ENCODE data around the gene EFHC2. TPM values are rescaled to one million over a fixed set of nuclear protein-coding genes. Genes with fewer than 3 reads are reported as not detected.

EFHC2 gene
- total RNA-seq, 1 donor from 2014 or later: 2.0 TPM

- Mint-ChIP-seq H3K27me3 (ENCODE audit: low read depth) (no peaks in the 10 kb centered on the region), H3K4me3 (no peak overlapping the region), H3K9me3 (peaks cover 11% of the 10 kb centered on the region), H3K36me3 (no peaks in the 10 kb centered on the region), H3K4me1 (no peaks in the 10 kb centered on the region), H3K27ac (no peak overlapping the region)
- DNase-seq (ENCODE audit: low spot score in 2 of 2, unreplicated experiment in 2 of 2): no peak
- no peak for TF ChIP-seq CTCF (IDR thresholded peaks at IDR 0.05; ENCODE audit: unreplicated experiment)
Measured at GRCh38 chrX:44291468-44292092, 51.9 kb downstream of the EFHC2 start.

- Mint-ChIP-seq H3K36me3 (no peaks in the 10 kb centered on the region), H3K4me3 (no peak overlapping the region), H3K4me1 (no peaks in the 10 kb centered on the region), H3K27ac (no peak overlapping the region), H3K9me3 (peaks cover 11% of the 10 kb centered on the region), H3K27me3 (ENCODE audit: low read depth) (no peaks in the 10 kb centered on the region)
- TF ChIP-seq CTCF (IDR thresholded peaks at IDR 0.05; ENCODE audit: unreplicated experiment): no peak
- no peak for DNase-seq (ENCODE audit: low spot score in 2 of 2, unreplicated experiment in 2 of 2)
Measured at GRCh38 chrX:44290718-44291117, 52.8 kb downstream of the EFHC2 start.

DNA sequence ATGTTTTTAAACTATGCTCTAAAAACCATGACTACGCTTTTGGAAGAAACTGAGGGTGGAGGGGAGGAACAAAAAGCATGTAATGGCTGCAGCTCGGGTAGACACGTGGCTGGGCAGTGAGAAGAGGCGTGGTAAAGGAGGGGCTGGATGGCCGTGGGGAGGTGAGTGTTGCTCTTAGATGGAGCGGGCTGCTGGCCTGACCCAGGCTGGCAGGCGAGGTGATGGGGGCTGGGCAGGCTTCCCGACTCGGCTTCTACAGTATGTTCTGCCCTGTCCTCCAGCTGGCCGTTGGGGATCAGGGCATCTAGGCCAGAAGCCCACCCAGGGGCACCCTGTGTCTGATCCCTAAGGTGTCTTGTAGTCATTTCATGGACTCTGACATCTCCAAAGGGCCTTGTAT, 60.7 kb downstream of the EFHC2 start:
- Mint-ChIP-seq H3K4me1 (no peaks in the 10 kb centered on the region), H3K9me3 (peaks cover 15% of the 10 kb centered on the region), H3K36me3 (peaks cover 2% of the 10 kb centered on the region), H3K27ac (no peak overlapping the region), H3K4me3 (no peak overlapping the region), H3K27me3 (ENCODE audit: low read depth) (no peaks in the 10 kb centered on the region)
- TF ChIP-seq CTCF (IDR thresholded peaks at IDR 0.05; ENCODE audit: unreplicated experiment): no peak
- DNase-seq (ENCODE audit: low spot score in 2 of 2, unreplicated experiment in 2 of 2): no peak

GRCh38 chrX:44280116-44280515, 63.4 kb downstream of the EFHC2 start:
- Mint-ChIP-seq H3K27ac (no peak overlapping the region), H3K4me1 (no peaks in the 10 kb centered on the region), H3K27me3 (ENCODE audit: low read depth) (no peaks in the 10 kb centered on the region), H3K36me3 (peaks cover 2% of the 10 kb centered on the region), H3K9me3 (peaks cover 15% of the 10 kb centered on the region), H3K4me3 (no peak overlapping the region)
- no peak for DNase-seq (ENCODE audit: low spot score in 2 of 2, unreplicated experiment in 2 of 2)
- TF ChIP-seq CTCF (IDR thresholded peaks at IDR 0.05; ENCODE audit: unreplicated experiment): no peak

DNA sequence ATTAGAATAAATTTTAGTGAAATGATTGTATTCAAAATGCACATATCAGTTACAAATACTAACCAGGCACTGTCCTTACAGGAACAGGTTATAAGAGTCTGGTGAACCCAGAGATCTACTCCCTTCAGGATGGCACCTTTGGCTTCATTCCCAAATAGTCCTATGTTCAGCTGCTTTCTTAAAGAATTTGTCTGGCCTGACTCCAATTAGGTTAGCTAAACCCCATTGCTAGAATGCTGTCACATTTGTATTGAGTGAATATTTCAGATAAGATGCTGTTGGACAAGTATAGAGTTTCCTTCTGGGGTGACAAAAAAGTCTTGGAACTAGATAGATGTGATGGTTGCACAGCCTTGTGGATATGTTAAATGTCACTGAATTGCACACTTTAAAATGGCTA, 69.4 kb downstream of the EFHC2 start:
- peaks cover 16% of the 10 kb centered on the region for H3K9me3 Mint-ChIP-seq
- no peak overlapping the region for H3K27ac Mint-ChIP-seq
- H3K4me1 Mint-ChIP-seq: peaks cover 5% of the 10 kb centered on the region
- H3K4me3 Mint-ChIP-seq: no peak overlapping the region
- H3K27me3 Mint-ChIP-seq (ENCODE audit: low read depth): no peaks in the 10 kb centered on the region
- TF ChIP-seq CTCF (IDR thresholded peaks at IDR 0.05; ENCODE audit: unreplicated experiment): no peak
- no peak for DNase-seq (ENCODE audit: low spot score in 2 of 2, unreplicated experiment in 2 of 2)
- no peaks in the 10 kb centered on the region for H3K36me3 Mint-ChIP-seq

- Mint-ChIP-seq H3K27me3 (ENCODE audit: low read depth) (no peaks in the 10 kb centered on the region), H3K36me3 (no peaks in the 10 kb centered on the region), H3K9me3 (peaks cover 16% of the 10 kb centered on the region), H3K4me1 (no peaks in the 10 kb centered on the region), H3K4me3 (no peak overlapping the region), H3K27ac (no peak overlapping the region)
- no peak for DNase-seq (ENCODE audit: low spot score in 2 of 2, unreplicated experiment in 2 of 2)
- no peak for TF ChIP-seq CTCF (IDR thresholded peaks at IDR 0.05; ENCODE audit: unreplicated experiment)
Measured at GRCh38 chrX:44267861-44268260, 75.6 kb downstream of the EFHC2 start.

Data from mesothelial cell of epicardium (in vitro differentiated cells).